PC-3 (cell line): ENCODE measurements around the gene GSDME.

Source experiments
- CTCF ChIP-seq: fragments of 300-600 bp; sonication (generic); conservative IDR thresholded peaks from 2 replicates; pipeline ENCODE4 v1.5.1; 2017; ENCODE audit warnings: antibody characterized with exemption, low read depth, mild to moderate bottlenecking, low read length
- EZH2 ChIP-seq: fragments of 300-600 bp; sonication (generic); IDR thresholded peaks from one replicate; pipeline ENCODE4 v1.6.1; 2017; ENCODE audit warnings: antibody characterized with exemption, mild to moderate bottlenecking, low read length; ENCODE audit not compliant: unreplicated experiment
- EZH2phosphoT487 ChIP-seq: fragments of 300-600 bp; sonication (generic); IDR thresholded peaks from 2 replicates; pipeline ENCODE4 v1.6.1; 2018; ENCODE audit warnings: mild to moderate bottlenecking, antibody characterized with exemption, low read length, borderline replicate concordance

- TF ChIP-seq CTCF (no peak), EZH2 (no peak), EZH2phosphoT487 (no peak)
These were observed 5.0 kb downstream of the GSDME start for GRCh38 chr7:24752073-24752800.
